SK-N-SH (cell line): Measurements from ENCODE around the gene NIPA2. TPM values are rescaled to one million over a fixed set of nuclear protein-coding genes. Genes with fewer than 3 reads are reported as not detected.

Experiments
- CTCF ChIA-PET: fragments of 300-600, 350-600 bp; formaldehyde crosslinking; extraction: SDS; loops from one replicate; lab custom pipeline; 2021; lab: Yijun Ruan, JAX
- POLR2A ChIA-PET: fragments of 350-600 bp; sonication (Branson Sonifier 250); formaldehyde crosslinking; extraction: SDS; loops from one replicate; lab custom pipeline; 2020; ENCODE audit warnings: antibody characterized with exemption, inconsistent platforms; lab: Yijun Ruan, JAX
- DNase-seq: peaks from one replicate; pipeline ENCODE4 v3.0.0; 2012
- H2AFZ ChIP-seq: fragments of 200-600 bp; sonication (generic); 2 replicates; pipeline ENCODE4 v1.8.1; 2016; ENCODE audit warnings: antibody characterized with exemption, mild to moderate bottlenecking, low read depth
- H3F3A ChIP-seq: fragments of 200-600 bp; sonication (generic); replicated peaks from 2 replicates; pipeline ENCODE3; 2016; ENCODE audit warnings: antibody characterized with exemption, mild to moderate bottlenecking; ENCODE audit not compliant: insufficient read depth
- H3K27ac ChIP-seq, 2 experiments: fragments of 200-500 bp in 1 of 2; fragments of 200-600 bp in 1 of 2; sonication (Bioruptor generic) in 1 of 2; sonication (generic), shearing (Covaris generic) in 1 of 2; 2 replicates each; pipeline versions ENCODE4 v1.5.1 to v1.6.1; 2014 to 2016; ENCODE audit warnings: low read depth in 2 of 2, inconsistent platforms in 1 of 2, low read length in 1 of 2, mild to moderate bottlenecking in 1 of 2, mixed read lengths in 1 of 2
- H3K27me3 ChIP-seq: fragments of 200-600 bp; sonication (generic), shearing (Covaris generic); 2 replicates; pipeline ENCODE4 v1.6.1; 2016; ENCODE audit warnings: mixed run types; ENCODE audit not compliant: insufficient read depth
- H3K36me3 ChIP-seq, 2 experiments: fragments of 200-500 bp in 1 of 2; fragments of 200-600 bp in 1 of 2; sonication (Bioruptor generic) in 1 of 2; sonication (generic) in 1 of 2; replicated peaks in 1 of 2; 2 replicates each; pipeline versions ENCODE3 to v1.5.1; 2014 to 2016; ENCODE audit warnings: low read length in 1 of 2, mild to moderate bottlenecking in 1 of 2; ENCODE audit not compliant: insufficient read depth in 2 of 2, control insufficient read depth in 1 of 2
- H3K4me1 ChIP-seq, 2 experiments: fragments of 200-500 bp in 1 of 2; fragments of 200-600 bp in 1 of 2; sonication (Bioruptor generic) in 1 of 2; sonication (generic), shearing (Covaris generic) in 1 of 2; 2 replicates each; pipeline versions ENCODE4 v1.5.1 to v1.6.1; 2014 to 2016; ENCODE audit warnings: low read depth in 1 of 2, low read length in 1 of 2, mixed run types in 1 of 2; ENCODE audit not compliant: insufficient read depth in 2 of 2, control insufficient read depth in 1 of 2
- H3K4me2 ChIP-seq: fragments of 200-600 bp; sonication (generic), shearing (Covaris generic); 2 replicates; pipeline ENCODE4 v1.6.1; 2017; ENCODE audit warnings: mixed run types
- H3K4me3 ChIP-seq, 2 experiments: fragments of 200-500 bp in 1 of 2; fragments of 200-600 bp in 1 of 2; sonication (Bioruptor generic) in 1 of 2; sonication (generic), shearing (Covaris generic) in 1 of 2; 2 replicates each; pipeline versions ENCODE4 v1.5.1 to v1.8.1; 2014 to 2016; ENCODE audit warnings: low read depth in 2 of 2, inconsistent platforms in 1 of 2, low read length in 1 of 2, mild to moderate bottlenecking in 1 of 2, mixed read lengths in 1 of 2, moderate library complexity in 1 of 2
- H3K79me2 ChIP-seq: fragments of 200-600 bp; sonication (generic); 2 replicates; pipeline ENCODE4 v1.8.1; 2017; ENCODE audit warnings: mild to moderate bottlenecking; ENCODE audit not compliant: insufficient read depth
- H3K9ac ChIP-seq: fragments of 200-600 bp; sonication (generic); 2 replicates; pipeline ENCODE4 v1.6.1; 2017; ENCODE audit warnings: mixed run types
- H3K9me2 ChIP-seq: fragments of 200-600 bp; sonication (generic); 2 replicates; pipeline ENCODE4 v1.6.1; 2017; ENCODE audit warnings: mixed run types
- H3K9me3 ChIP-seq: fragments of 200-600 bp; sonication (generic); 2 replicates; pipeline ENCODE4 v1.6.1; 2017; ENCODE audit warnings: mixed run types, mild to moderate bottlenecking, moderate library complexity
- H4K20me1 ChIP-seq: fragments of 200-600 bp; sonication (generic); 2 replicates; pipeline ENCODE4 v1.6.1; 2017; ENCODE audit warnings: mild to moderate bottlenecking, mixed run types; ENCODE audit not compliant: insufficient read depth
- EP300 ChIP-seq, 2 experiments: IDR thresholded peaks; 2 replicates each; pipeline versions ENCODE4 v1.4.0 to v1.6.1; 2012; ENCODE audit warnings: borderline replicate concordance in 1 of 2, low read depth in 1 of 2, low read length in 1 of 2
- FOSL2 ChIP-seq: IDR thresholded peaks from 2 replicates; pipeline ENCODE4 v1.4.0; 2012; ENCODE audit warnings: low read depth, mild to moderate bottlenecking, moderate library complexity, borderline replicate concordance
- FOXJ3 ChIP-seq: sonication (generic); formaldehyde crosslinking; IDR thresholded peaks from 2 replicates; pipeline ENCODE4 v1.5.1; 2020; ENCODE audit warnings: mild to moderate bottlenecking, missing genetic modification reagents
- FOXM1 ChIP-seq: IDR thresholded peaks from 2 replicates; pipeline ENCODE4 v1.4.0; 2012; ENCODE audit warnings: low read depth, mild to moderate bottlenecking
- GABPA ChIP-seq: IDR thresholded peaks from 2 replicates; pipeline ENCODE4 v1.4.0; 2012; ENCODE audit warnings: low read depth, mild to moderate bottlenecking
- GATA2 ChIP-seq: sonication (generic); formaldehyde crosslinking; IDR thresholded peaks from 2 replicates; pipeline ENCODE4 v1.5.0; 2020; ENCODE audit warnings: mild to moderate bottlenecking, missing genetic modification reagents
- IRF3 ChIP-seq: fragments of 150-350 bp; IDR thresholded peaks from 2 replicates; pipeline ENCODE4 v1.6.1; 2016; ENCODE audit warnings: mild to moderate bottlenecking, low read depth, low read length
- JUND ChIP-seq: IDR thresholded peaks from 2 replicates; pipeline ENCODE4 v1.4.0; 2012
- MEF2A ChIP-seq: IDR thresholded peaks from 2 replicates; pipeline ENCODE4 v1.4.0; 2012; ENCODE audit warnings: low read depth, borderline replicate concordance
- NFIC ChIP-seq: IDR thresholded peaks from 2 replicates; pipeline ENCODE4 v1.4.0; 2012; ENCODE audit warnings: borderline replicate concordance
- PBX3 ChIP-seq: IDR thresholded peaks from 2 replicates; pipeline ENCODE4; 2012
- POLR2AphosphoS5 ChIP-seq: IDR thresholded peaks from 2 replicates; pipeline ENCODE4 v1.6.1; 2012; ENCODE audit warnings: low read depth, low read length
- RAD21 ChIP-seq: IDR thresholded peaks from 2 replicates; pipeline ENCODE4 v1.6.1; 2012; ENCODE audit warnings: mild to moderate bottlenecking, low read length
- RCOR1 ChIP-seq: fragments of 150-350 bp; IDR thresholded peaks from 2 replicates; pipeline ENCODE4 v1.6.1; 2017; ENCODE audit warnings: antibody characterized with exemption, low read length
- REST ChIP-seq: IDR thresholded peaks from 2 replicates; pipeline ENCODE4 v1.6.1; 2012; ENCODE audit warnings: mild to moderate bottlenecking, low read depth, low read length, moderate library complexity
- RFX5 ChIP-seq: IDR thresholded peaks from 2 replicates; pipeline ENCODE4 v1.6.1; 2012; ENCODE audit warnings: mild to moderate bottlenecking, improper control_type of control experiment, low read length
- SIN3A ChIP-seq: IDR thresholded peaks from 2 replicates; pipeline ENCODE4 v1.6.1; 2012; ENCODE audit warnings: low read depth, mild to moderate bottlenecking, low read length, moderate library complexity, borderline replicate concordance
- SMC3 ChIP-seq: IDR thresholded peaks from 2 replicates; pipeline ENCODE4 v1.6.1; 2012; ENCODE audit warnings: low read depth, low read length, improper control_type of control experiment
- TAF1 ChIP-seq: IDR thresholded peaks from 2 replicates; pipeline ENCODE4 v1.6.1; 2012; ENCODE audit warnings: low read depth, mild to moderate bottlenecking, low read length, moderate library complexity, borderline replicate concordance
- TCF12 ChIP-seq: IDR thresholded peaks from 2 replicates; pipeline ENCODE4 v1.4.0; 2012
- USF1 ChIP-seq: IDR thresholded peaks from 2 replicates; pipeline ENCODE4 v1.4.0; 2012; ENCODE audit warnings: low read depth, borderline replicate concordance
- USF2 ChIP-seq: fragments of 150-350 bp; IDR thresholded peaks from 2 replicates; pipeline ENCODE4 v1.6.1; 2017; ENCODE audit warnings: antibody characterized with exemption, low read length, low read depth, borderline replicate concordance
- YY1 ChIP-seq: IDR thresholded peaks from 2 replicates; pipeline ENCODE4 v1.4.0; 2012; ENCODE audit warnings: low read depth, mild to moderate bottlenecking
- WGBS: methylation state at CpG from one replicate; pipeline ENCODE4 v1.1.6; 2017; ENCODE audit warnings: low lambda C conversion rate; 5-methylcytosine and 5-hydroxymethylcytosine counted together
- polyA plus RNA-seq, 3 experiments: library from polyadenylated mRNA; depleted of rRNA; stranded (reverse); fragments of >200 nt; gene quantifications; 2 replicates each; pipeline ENCODE4 v1.2.3, GENCODE V29; 2012

Gene NIPA2
- polyA plus RNA-seq, 1 of the 3 experiments (the other 2 are of a cell fraction): 32.0 TPM

GRCh38 chr15:22823495-22824128 is 14.9 kb upstream of the NIPA2 start:
- WGBS: 96% methylated on average over 29 of the region's 29 CpGs
- DNase-seq: no peak
- H2AFZ ChIP-seq: no peak overlapping the region
- H3K9me3 ChIP-seq: no peaks in the 10 kb centered on the region
- no peaks in the 10 kb centered on the region for H3F3A ChIP-seq
- ChIA-PET CTCF (no interaction called here), POLR2A (no interaction called here)
- H3K4me1 ChIP-seq: no peaks in the 10 kb centered on the region
- H3K9me2 ChIP-seq: no peaks in the 10 kb centered on the region
- TF ChIP-seq TCF12 (no peak), SIN3A (no peak), JUND (no peak), IRF3 (no peak), SMC3 (no peak), RFX5 (no peak), PBX3 (no peak), NFIC (no peak), EP300 (IDR thresholded peaks at IDR 0.05; ENCODE audit: borderline replicate concordance in 1 of 2, low read depth in 1 of 2, low read length in 1 of 2) (no peak), FOXM1 (no peak), TAF1 (no peak), RAD21 (no peak), GABPA (no peak), POLR2AphosphoS5 (no peak)
- no peaks in the 10 kb centered on the region for H3K79me2 ChIP-seq
- no peak overlapping the region for H3K4me3 ChIP-seq
- no peaks in the 10 kb centered on the region for H3K27me3 ChIP-seq
- peaks cover 5 to 46% of the 10 kb centered on the region in 2 experiments for H3K36me3 ChIP-seq
- no peak overlapping the region for H3K27ac ChIP-seq
- no peak overlapping the region for H3K9ac ChIP-seq
- no peak overlapping the region for H3K4me2 ChIP-seq
- H4K20me1 ChIP-seq: no peaks in the 10 kb centered on the region

- ChIA-PET POLR2A (no interaction called here), CTCF (no interaction called here)
- Histone ChIP-seq H3K9ac (no peak overlapping the region), H3K4me3 (no peak overlapping the region), H2AFZ (no peak overlapping the region), H3K36me3 (peaks cover 5 to 47% of the 10 kb centered on the region in 2 experiments), H4K20me1 (no peaks in the 10 kb centered on the region), H3K4me2 (no peak overlapping the region), H3K9me3 (no peaks in the 10 kb centered on the region), H3F3A (no peaks in the 10 kb centered on the region), H3K27me3 (no peaks in the 10 kb centered on the region), H3K9me2 (no peaks in the 10 kb centered on the region), H3K27ac (no peak overlapping the region), H3K79me2 (no peaks in the 10 kb centered on the region), H3K4me1 (no peaks in the 10 kb centered on the region)
- no peak for DNase-seq
- WGBS: 80% methylated on average over 1 of the region's 1 CpG
- TF ChIP-seq MEF2A (no peak), USF2 (no peak), FOSL2 (no peak), USF1 (no peak), SIN3A (no peak), GATA2 (CRISPR knock-in tag) (no peak), REST (no peak), RCOR1 (no peak), YY1 (no peak), RFX5 (no peak), FOXM1 (no peak), GABPA (no peak), FOXJ3 (CRISPR knock-in tag) (no peak)
These were observed 11.3 kb upstream of the NIPA2 start for GRCh38 chr15:22827125-22827524.
